ENCODE data around the gene SLC30A10. TPM values are rescaled to one million over a fixed set of nuclear protein-coding genes. Genes with fewer than 3 reads are reported as not detected.

SLC30A10 gene
- polyA plus RNA-seq, 1 experiment, result not detected

DNA sequence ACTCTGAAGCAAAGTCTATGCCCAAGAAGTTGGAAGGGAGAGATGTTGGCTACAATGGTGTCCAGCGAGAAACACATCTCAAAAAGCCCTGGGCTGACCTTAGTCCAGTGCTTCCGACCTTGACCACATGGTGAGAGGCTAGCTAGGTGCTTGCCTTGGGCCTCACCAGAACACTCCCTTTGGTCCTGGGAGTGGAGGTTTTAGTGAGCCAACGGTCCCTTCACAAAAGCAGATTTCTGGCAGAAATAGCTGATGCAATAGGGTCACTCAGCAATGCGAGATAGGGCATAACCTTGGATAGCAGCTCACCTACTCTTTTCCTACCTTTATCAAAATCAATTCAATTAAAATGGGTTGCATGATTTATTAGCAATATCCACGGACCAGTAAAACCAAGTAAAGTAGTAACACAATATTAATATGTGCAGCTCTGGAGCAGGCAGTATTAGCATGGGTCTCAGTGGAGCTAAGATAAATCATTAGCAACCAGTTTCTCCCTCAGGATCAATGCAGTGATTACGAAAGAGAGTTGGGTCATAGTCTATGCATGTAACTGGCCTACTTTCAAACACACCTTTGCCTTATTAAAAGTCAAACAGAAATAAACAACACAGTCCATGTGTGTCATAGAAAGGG lies 1.9 kb downstream of the SLC30A10 start:
- Histone ChIP-seq H3K27me3 (ENCODE audit: control insufficient read depth, insufficient read depth, low read length) (peaks cover 14% of the 10 kb centered on the region), H3K9me3 (ENCODE audit: control insufficient read depth, insufficient read depth, low read length) (no peaks in the 10 kb centered on the region), H3K27ac (ENCODE audit: low read depth, low read length) (no peak overlapping the region), H3K4me3 (ENCODE audit: low read depth, low read length) (no peak overlapping the region)
- TF ChIP-seq, protein P1, sequence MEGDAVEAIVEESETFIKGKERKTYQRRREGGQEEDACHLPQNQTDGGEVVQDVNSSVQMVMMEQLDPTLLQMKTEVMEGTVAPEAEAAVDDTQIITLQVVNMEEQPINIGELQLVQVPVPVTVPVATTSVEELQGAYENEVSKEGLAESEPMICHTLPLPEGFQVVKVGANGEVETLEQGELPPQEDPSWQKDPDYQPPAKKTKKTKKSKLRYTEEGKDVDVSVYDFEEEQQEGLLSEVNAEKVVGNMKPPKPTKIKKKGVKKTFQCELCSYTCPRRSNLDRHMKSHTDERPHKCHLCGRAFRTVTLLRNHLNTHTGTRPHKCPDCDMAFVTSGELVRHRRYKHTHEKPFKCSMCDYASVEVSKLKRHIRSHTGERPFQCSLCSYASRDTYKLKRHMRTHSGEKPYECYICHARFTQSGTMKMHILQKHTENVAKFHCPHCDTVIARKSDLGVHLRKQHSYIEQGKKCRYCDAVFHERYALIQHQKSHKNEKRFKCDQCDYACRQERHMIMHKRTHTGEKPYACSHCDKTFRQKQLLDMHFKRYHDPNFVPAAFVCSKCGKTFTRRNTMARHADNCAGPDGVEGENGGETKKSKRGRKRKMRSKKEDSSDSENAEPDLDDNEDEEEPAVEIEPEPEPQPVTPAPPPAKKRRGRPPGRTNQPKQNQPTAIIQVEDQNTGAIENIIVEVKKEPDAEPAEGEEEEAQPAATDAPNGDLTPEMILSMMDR (IDR thresholded peaks at IDR 0.05; ENCODE audit: low read depth, low read length), result no peak
- no peak for DNase-seq (ENCODE audit: low read depth, low spot score)
- ChIA-PET POLR2A (no interaction called here), CTCF (no interaction called here)

DNA sequence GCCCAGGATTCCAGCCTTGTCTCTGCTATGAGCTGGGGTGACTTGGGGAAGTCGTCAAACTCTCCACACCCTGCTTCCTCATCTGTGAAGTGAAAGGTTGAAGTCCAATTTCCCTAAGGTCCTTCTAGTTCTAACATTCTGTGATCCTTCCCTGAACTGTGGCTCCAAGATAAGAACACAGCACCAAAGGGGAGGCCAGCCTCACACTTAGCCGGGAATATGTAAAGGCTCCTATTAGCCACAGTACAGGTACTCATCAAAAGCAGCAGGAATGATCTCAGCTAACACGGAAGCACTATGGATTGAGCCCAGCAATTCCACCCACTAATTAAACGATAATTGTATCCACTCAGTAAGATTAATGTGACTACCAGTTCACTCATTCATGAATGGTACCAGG lies 4.0 kb downstream of the SLC30A10 start:
- ChIA-PET CTCF (no interaction called here), POLR2A (no interaction called here)
- Histone ChIP-seq H3K27me3 (ENCODE audit: control insufficient read depth, insufficient read depth, low read length) (peaks cover 14% of the 10 kb centered on the region), H3K4me3 (ENCODE audit: low read depth, low read length) (no peak overlapping the region), H3K9me3 (ENCODE audit: control insufficient read depth, insufficient read depth, low read length) (no peaks in the 10 kb centered on the region), H3K27ac (ENCODE audit: low read depth, low read length) (no peak overlapping the region)
- TF ChIP-seq, protein P1 (IDR thresholded peaks at IDR 0.05; ENCODE audit: low read depth, low read length), result no peak
- no peak for DNase-seq (ENCODE audit: low read depth, low spot score)

GRCh38 chr1:219917851-219918466 lies 10.4 kb downstream of the SLC30A10 start:
- ChIA-PET CTCF (no interaction called here), POLR2A (no interaction called here)
- Histone ChIP-seq H3K27ac (ENCODE audit: low read depth, low read length) (no peak overlapping the region), H3K4me3 (ENCODE audit: low read depth, low read length) (no peak overlapping the region), H3K27me3 (ENCODE audit: control insufficient read depth, insufficient read depth, low read length) (peaks cover 3% of the 10 kb centered on the region), H3K9me3 (ENCODE audit: control insufficient read depth, insufficient read depth, low read length) (no peaks in the 10 kb centered on the region)
- DNase-seq (ENCODE audit: low read depth, low spot score), result no peak
- TF ChIP-seq, protein P1 (IDR thresholded peaks at IDR 0.05; ENCODE audit: low read depth, low read length), result no peak

- POLR2A ChIA-PET, result no interaction called here
- Histone ChIP-seq H3K27me3 (ENCODE audit: control insufficient read depth, insufficient read depth, low read length) (peaks cover 3% of the 10 kb centered on the region), H3K9me3 (ENCODE audit: control insufficient read depth, insufficient read depth, low read length) (no peaks in the 10 kb centered on the region), H3K27ac (ENCODE audit: low read depth, low read length) (no peak overlapping the region), H3K4me3 (ENCODE audit: low read depth, low read length) (no peak overlapping the region)
- CTCF ChIA-PET, result no interaction called here
- DNase-seq (ENCODE audit: low read depth, low spot score), result no peak
- TF ChIP-seq, protein P1 (IDR thresholded peaks at IDR 0.05; ENCODE audit: low read depth, low read length), result no peak
Measured at GRCh38 chr1:219917281-219917680, 11.1 kb downstream of the SLC30A10 start.

GRCh38 chr1:219916257-219916656 lies 12.1 kb downstream of the SLC30A10 start:
- H3K4me3 ChIP-seq (ENCODE audit: low read depth, low read length), result no peak overlapping the region
- no peaks in the 10 kb centered on the region for H3K9me3 ChIP-seq (ENCODE audit: control insufficient read depth, insufficient read depth, low read length)
- no peak for DNase-seq (ENCODE audit: low read depth, low spot score)
- H3K27me3 ChIP-seq (ENCODE audit: control insufficient read depth, insufficient read depth, low read length), result peaks cover 3% of the 10 kb centered on the region
- H3K27ac ChIP-seq (ENCODE audit: low read depth, low read length), result no peak overlapping the region
- ChIA-PET CTCF (no interaction called here), POLR2A (no interaction called here)
- TF ChIP-seq, protein P1 (IDR thresholded peaks at IDR 0.05; ENCODE audit: low read depth, low read length), result no peak
